IMR-90 (cell line): ENCODE measurements around the gene ITGAE. TPM values are rescaled to one million over a fixed set of nuclear protein-coding genes. Genes with fewer than 3 reads are reported as not detected.

Source experiments
- ATAC-seq: fragments of 200-7000 bp; cut with Tn5 transposase; 2 replicates; pipeline ENCODE4 v1.9.1; 2020; ENCODE audit warnings: low read depth, mild to moderate bottlenecking, moderate library complexity
- BruUV-seq: library from RNA; stranded (reverse); fragments of 400-500 nt; replicated peaks from 2 replicates; lab custom pipeline; 2021; lab: Mats Ljungman, UMichigan
- CTCF ChIA-PET: fragments of 300-600 bp; formaldehyde crosslinking; extraction: SDS; loops from one replicate; lab custom pipeline; 2021; ENCODE audit warnings: antibody characterized with exemption; lab: Yijun Ruan, JAX
- POLR2A ChIA-PET: fragments of 300-600 bp; sonication (Branson Sonifier 250); formaldehyde crosslinking; loops from one replicate; lab custom pipeline; 2022; ENCODE audit warnings: antibody characterized with exemption; ENCODE audit not compliant: unreplicated experiment; lab: Charles Lee
- DNase-seq: peaks from one replicate; pipeline ENCODE4 v3.0.0; 2013
- H2AFZ ChIP-seq: replicated peaks from 2 replicates; pipeline ENCODE3; 2013; ENCODE audit warnings: low read length, mild to moderate bottlenecking; ENCODE audit not compliant: poor library complexity
- H2AK5ac ChIP-seq: 2 replicates; pipeline ENCODE4 v1.6.1; 2013; ENCODE audit warnings: low read depth, low read length, inconsistent platforms
- H2AK9ac ChIP-seq: replicated peaks from 2 replicates; pipeline ENCODE3; 2013; ENCODE audit warnings: mild to moderate bottlenecking, low read depth, low read length, moderate library complexity; ENCODE audit not compliant: poor library complexity
- H2BK120ac ChIP-seq: 2 replicates; pipeline ENCODE4 v1.6.1; 2013; ENCODE audit warnings: low read depth, low read length, inconsistent platforms
- H2BK15ac ChIP-seq: 3 replicates; pipeline ENCODE4 v1.6.1; 2013; ENCODE audit warnings: low read depth, low read length, inconsistent platforms
- H2BK20ac ChIP-seq: 2 replicates; pipeline ENCODE4 v1.6.1; 2013; ENCODE audit warnings: low read depth, mild to moderate bottlenecking, inconsistent platforms, low read length, moderate library complexity
- H2BK5ac ChIP-seq: 2 replicates; pipeline ENCODE4 v1.6.1; 2013; ENCODE audit warnings: mild to moderate bottlenecking, low read depth, low read length, inconsistent platforms; ENCODE audit not compliant: poor library complexity, severe bottlenecking
- H3K14ac ChIP-seq: replicated peaks from 2 replicates; pipeline ENCODE4 v1.6.1; 2013; ENCODE audit warnings: low read depth, low read length, inconsistent platforms
- H3K18ac ChIP-seq: 2 replicates; pipeline ENCODE4 v1.6.1; 2013; ENCODE audit warnings: low read depth, low read length, control low read depth
- H3K23ac ChIP-seq: 2 replicates; pipeline ENCODE4 v1.6.1; 2013; ENCODE audit warnings: low read depth, low read length, inconsistent platforms
- H3K27ac ChIP-seq: 2 replicates; pipeline ENCODE4 v1.5.1; 2013; ENCODE audit warnings: mild to moderate bottlenecking, control low read depth, low read length; ENCODE audit not compliant: insufficient read depth
- H3K27me3 ChIP-seq: 2 replicates; pipeline ENCODE4 v1.6.1; 2013; ENCODE audit warnings: low read length; ENCODE audit not compliant: control insufficient read depth, insufficient read depth
- H3K36me3 ChIP-seq: 2 replicates; pipeline ENCODE4 v1.6.1; 2013; ENCODE audit warnings: low read length, mixed read lengths; ENCODE audit not compliant: control insufficient read depth, insufficient read depth
- H3K4ac ChIP-seq: 2 replicates; pipeline ENCODE4 v1.6.1; 2013; ENCODE audit warnings: low read depth, low read length, inconsistent platforms
- H3K4me1 ChIP-seq: 2 replicates; pipeline ENCODE4 v1.6.1; 2013; ENCODE audit warnings: low read length, mixed read lengths; ENCODE audit not compliant: control insufficient read depth, insufficient read depth
- H3K4me2 ChIP-seq: 2 replicates; pipeline ENCODE4 v1.6.1; 2013; ENCODE audit warnings: low read depth, mild to moderate bottlenecking, control low read depth, low read length, moderate library complexity
- H3K4me3 ChIP-seq: 2 replicates; pipeline ENCODE4 v1.5.1; 2013; ENCODE audit warnings: low read depth, mild to moderate bottlenecking, control low read depth, low read length, moderate library complexity; ENCODE audit not compliant: insufficient read depth
- H3K56ac ChIP-seq: 2 replicates; pipeline ENCODE4 v1.6.1; 2013; ENCODE audit warnings: low read length, inconsistent platforms; ENCODE audit not compliant: insufficient read depth; ENCODE audit errors: extremely low read depth
- H3K79me1 ChIP-seq, 2 experiments: 2 replicates each; pipeline ENCODE4 v1.6.1; 2013; ENCODE audit warnings: low read length in 2 of 2, inconsistent platforms in 1 of 2, low read depth in 1 of 2
- H3K9ac ChIP-seq: 2 replicates; pipeline ENCODE4 v1.6.1; 2013; ENCODE audit warnings: low read depth, low read length, control low read depth
- H3K9me1 ChIP-seq: 2 replicates; pipeline ENCODE4 v1.6.1; 2013; ENCODE audit warnings: low read length, inconsistent platforms; ENCODE audit not compliant: insufficient read depth
- H3K9me3 ChIP-seq: 2 replicates; pipeline ENCODE4 v1.6.1; 2013; ENCODE audit warnings: low read length; ENCODE audit not compliant: control insufficient read depth, insufficient read depth
- H4K20me1 ChIP-seq: 2 replicates; pipeline ENCODE4 v1.6.1; 2013; ENCODE audit warnings: low read length, inconsistent platforms; ENCODE audit not compliant: insufficient read depth
- H4K5ac ChIP-seq: 2 replicates; pipeline ENCODE4 v1.6.1; 2013; ENCODE audit warnings: mild to moderate bottlenecking, low read depth, low read length, control low read depth
- H4K8ac ChIP-seq, 2 experiments: 2 replicates each; pipeline ENCODE4 v1.6.1; 2013; ENCODE audit warnings: low read depth in 2 of 2, low read length in 2 of 2, control low read depth in 1 of 2, inconsistent platforms in 1 of 2
- H4K91ac ChIP-seq: 2 replicates; pipeline ENCODE4 v1.6.1; 2013; ENCODE audit warnings: low read depth, low read length, inconsistent platforms; ENCODE audit not compliant: insufficient read depth
- MAFK ChIP-seq: IDR thresholded peaks from 2 replicates; pipeline ENCODE4 v1.6.1; 2012; ENCODE audit warnings: low read depth, low read length, improper control_type of control experiment
- WGBS, 2 experiments: methylation state at CpG; one replicate each; pipeline versions ENCODE4 v1.1.5 to v1.1.7; 2013; ENCODE audit warnings: missing lambda C conversion rate in 2 of 2; ENCODE audit not compliant: insufficient read length in 1 of 2; ENCODE audit errors: extremely low coverage in 2 of 2; 5-methylcytosine and 5-hydroxymethylcytosine counted together
- dilution Hi-C: fragments of 300-500 bp; cut with HindIII; formaldehyde crosslinking; loops from one replicate; pipeline ENCODE4 v1.14.3; 2018; ENCODE audit warnings: low sequenced_read_pairs; ENCODE audit not compliant: unreplicated experiment
- in situ Hi-C: fragments of 300-500 bp; cut with MboI; formaldehyde crosslinking; loops from 3 replicates; pipeline ENCODE4 v1.14.3; 2019; ENCODE audit warnings: low sequenced_read_pairs, inconsistent platforms, mixed read lengths
- intact Hi-C: fragments of 100-400 bp; cut with micrococcal nuclease; formaldehyde crosslinking; loops from 2 replicates; pipeline ENCODE4 v1.10.0; 2022
- polyA plus RNA-seq, 3 experiments: library from polyadenylated mRNA; depleted of rRNA; stranded (reverse); fragments of >200 nt; gene quantifications; 2 replicates each; pipeline ENCODE4 v1.2.3, GENCODE V29; 2012; ENCODE audit warnings: low replicate concordance in 1 of 3
- total RNA-seq: library from RNA; depleted of rRNA; stranded (reverse); fragments of >200 nt; gene quantifications from 2 replicates; pipeline ENCODE4 v1.2.3, GENCODE V29; 2012

The ITGAE gene
- total and polyA plus RNA-seq, 2 of the 4 experiments (the other 2 are of a cell fraction): 54.1 to 60.8 TPM

DNA sequence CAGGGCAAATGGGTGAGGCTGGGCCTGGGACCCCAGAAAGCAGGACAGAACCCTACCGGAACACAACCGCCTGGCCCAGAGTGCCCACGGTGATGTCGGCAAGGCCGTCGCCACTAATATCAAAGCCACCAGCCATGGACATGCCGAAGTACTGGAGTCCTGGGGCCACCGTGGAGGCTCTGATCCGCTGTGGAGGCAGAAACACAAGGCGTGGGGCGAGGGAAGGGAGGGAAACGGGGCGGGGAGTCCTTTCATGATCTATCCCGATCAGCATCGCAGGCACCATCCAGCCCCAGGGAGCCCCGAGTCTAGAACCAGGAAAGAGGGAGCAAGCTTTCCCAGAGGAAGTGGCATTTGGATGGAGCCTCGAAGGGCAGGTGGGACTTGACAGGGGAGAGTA, 50.7 kb downstream of the ITGAE start:
- Histone ChIP-seq H3K9me1 (no peaks in the 10 kb centered on the region; the same call in 1 of the 2 replicates), H2BK5ac (no peak overlapping the region), H3K36me3 (no peaks in the 10 kb centered on the region), H2BK20ac (no peak overlapping the region), H3K4me3 (no peak overlapping the region), H3K4me2 (no peak overlapping the region), H3K79me1 (no peaks in the 10 kb centered on the region), H2BK120ac (no peak overlapping the region), H4K91ac (no peak overlapping the region), H3K4ac (no peak overlapping the region), H3K56ac (no peak overlapping the region), H3K27me3 (peaks cover 42% of the 10 kb centered on the region), H3K14ac (no peak overlapping the region), H3K9ac (no peak overlapping the region), H4K20me1 (no peaks in the 10 kb centered on the region), H3K27ac (no peak overlapping the region), H3K4me1 (no peaks in the 10 kb centered on the region), H2AFZ (no peak overlapping the region), H4K8ac (no peak overlapping the region), H3K23ac (no peak overlapping the region), H3K18ac (no peak overlapping the region), H2AK5ac (no peak overlapping the region), H3K9me3 (no peaks in the 10 kb centered on the region), H4K5ac (no peak overlapping the region), H2AK9ac (no peak overlapping the region), H2BK15ac (no peak overlapping the region)
- TF ChIP-seq MAFK: no peak
- ChIA-PET POLR2A (interaction anchor here (0.5 kb wide), 1 partner anchor 8 kb away, joined by 9 read pairs; no protein-coding TSS in a partner anchor), CTCF (interaction anchor here (1.2 kb wide), 1 partner anchor 13 kb away, joined by 6 read pairs; no protein-coding TSS in a partner anchor)
- intact Hi-C loops: no loop called here
- no peak for ATAC-seq
- 90% methylated on average over 6 of the region's 17 CpGs; no CpG with 5 or more reads in 1 of the 2 experiments for WGBS, 2 experiments
- dilution Hi-C loops: no loop called here
- no TSS peak for BruUV-seq
- no peak for DNase-seq
- in situ Hi-C loops: no loop called here
